CD4-positive, alpha-beta T cell (primary cell): ENCODE data around the gene ICAM5. TPM values are rescaled to one million over a fixed set of nuclear protein-coding genes. Genes with fewer than 3 reads are reported as not detected.

Experiments used
- ATAC-seq: fragments of 200-7000 bp; cut with Tn5 transposase; one replicate; pipeline ENCODE4 v1.10.0; 2022; ENCODE audit warnings: mild to moderate bottlenecking; ENCODE audit not compliant: poor library complexity
- CTCF ChIA-PET: fragments of 350-600 bp; sonication (Branson Sonifier 250); formaldehyde crosslinking; loops from one replicate; lab custom pipeline; 2021; ENCODE audit warnings: antibody characterized with exemption, inconsistent platforms; lab: Charles Lee
- POLR2A ChIA-PET: fragments of 350-600 bp; sonication (Branson Sonifier 250); formaldehyde crosslinking; loops from one replicate; lab custom pipeline; 2021; ENCODE audit warnings: antibody characterized with exemption, inconsistent platforms; lab: Charles Lee
- DNase-seq, 14 experiments: peaks; one replicate each; pipeline ENCODE4 v3.0.0-alpha.2; 2013 to 2020; ENCODE audit warnings: mixed read lengths in 2 of 14
- H3K27ac ChIP-seq, 2 donors: one replicate each; pipeline versions ENCODE4 v1.5.1 to v1.7.0; 2013; ENCODE audit warnings: low read length in 2 of 2, low read depth in 1 of 2, mild to moderate bottlenecking in 1 of 2
- H3K27me3 ChIP-seq, 2 experiments: 1 replicate in 1 of 2; 2 replicates in 1 of 2; pipeline versions ENCODE4 v1.6.1 to v1.7.0; 2013; ENCODE audit warnings: low read length in 2 of 2, control low read depth in 1 of 2, mild to moderate bottlenecking in 1 of 2, moderate library complexity in 1 of 2; ENCODE audit not compliant: insufficient read depth in 2 of 2, control insufficient read depth in 1 of 2
- H3K36me3 ChIP-seq: one replicate; pipeline ENCODE4 v1.6.1; 2013; ENCODE audit warnings: low read length, control low read depth; ENCODE audit not compliant: insufficient read depth
- H3K4me1 ChIP-seq: one replicate; pipeline ENCODE4 v1.6.1; 2013; ENCODE audit warnings: low read length, control low read depth; ENCODE audit not compliant: insufficient read depth
- H3K4me3 ChIP-seq: one replicate; pipeline ENCODE4 v1.5.1; 2013; ENCODE audit warnings: mild to moderate bottlenecking, low read length, moderate library complexity
- H3K9me3 ChIP-seq, 2 experiments: 1 replicate in 1 of 2; 2 replicates in 1 of 2; pipeline versions ENCODE4 v1.6.1 to v1.7.0; 2013; ENCODE audit warnings: low read length in 2 of 2, mild to moderate bottlenecking in 2 of 2, control low read depth in 1 of 2, moderate library complexity in 1 of 2; ENCODE audit not compliant: control insufficient read depth in 1 of 2, insufficient read depth in 1 of 2
- H3K27ac Mint-ChIP-seq: one replicate; pipeline ENCODE4 v1.8.0; 2020; ENCODE audit warnings: mixed read lengths
- H3K27me3 Mint-ChIP-seq: one replicate; pipeline ENCODE4 v1.8.0; 2021; ENCODE audit warnings: mixed read lengths
- H3K36me3 Mint-ChIP-seq: one replicate; pipeline ENCODE4 v1.8.0; 2021; ENCODE audit warnings: low read depth, mixed read lengths
- H3K4me1 Mint-ChIP-seq: one replicate; pipeline ENCODE4 v1.8.0; 2021; ENCODE audit warnings: low read depth, mixed read lengths
- H3K4me3 Mint-ChIP-seq: one replicate; pipeline ENCODE4 v1.8.0; 2020; ENCODE audit warnings: mild to moderate bottlenecking, mixed read lengths
- H3K9me3 Mint-ChIP-seq: one replicate; pipeline ENCODE4 v1.8.0; 2020; ENCODE audit warnings: mixed read lengths
- intact Hi-C, 2 experiments: fragments of 100-400 bp; cut with DNase I in 1 of 2; cut with micrococcal nuclease in 1 of 2; formaldehyde crosslinking; loops; one replicate each; pipeline versions ENCODE4 v1.15.1 to v1.9.0; 2023 to 2025; cut with DNase I, micrococcal nuclease
- total RNA-seq, 174 experiments: library from RNA in 2 of 174; stranded (reverse) in 2 of 174; gene quantifications; one replicate each; pipeline ENCODE4 v1.2.3 and lab custom pipeline; 2021 to 2026
- TF ChIP-seq, protein P1 (sequence below): fragments of 200-600 bp; IDR thresholded peaks from one replicate; pipeline ENCODE4 v1.8.0; 2022; ENCODE audit warnings: antibody characterized with exemption, mild to moderate bottlenecking

ICAM5 gene
- total RNA-seq, 2 experiments from 2014 or later, result not detected

DNA sequence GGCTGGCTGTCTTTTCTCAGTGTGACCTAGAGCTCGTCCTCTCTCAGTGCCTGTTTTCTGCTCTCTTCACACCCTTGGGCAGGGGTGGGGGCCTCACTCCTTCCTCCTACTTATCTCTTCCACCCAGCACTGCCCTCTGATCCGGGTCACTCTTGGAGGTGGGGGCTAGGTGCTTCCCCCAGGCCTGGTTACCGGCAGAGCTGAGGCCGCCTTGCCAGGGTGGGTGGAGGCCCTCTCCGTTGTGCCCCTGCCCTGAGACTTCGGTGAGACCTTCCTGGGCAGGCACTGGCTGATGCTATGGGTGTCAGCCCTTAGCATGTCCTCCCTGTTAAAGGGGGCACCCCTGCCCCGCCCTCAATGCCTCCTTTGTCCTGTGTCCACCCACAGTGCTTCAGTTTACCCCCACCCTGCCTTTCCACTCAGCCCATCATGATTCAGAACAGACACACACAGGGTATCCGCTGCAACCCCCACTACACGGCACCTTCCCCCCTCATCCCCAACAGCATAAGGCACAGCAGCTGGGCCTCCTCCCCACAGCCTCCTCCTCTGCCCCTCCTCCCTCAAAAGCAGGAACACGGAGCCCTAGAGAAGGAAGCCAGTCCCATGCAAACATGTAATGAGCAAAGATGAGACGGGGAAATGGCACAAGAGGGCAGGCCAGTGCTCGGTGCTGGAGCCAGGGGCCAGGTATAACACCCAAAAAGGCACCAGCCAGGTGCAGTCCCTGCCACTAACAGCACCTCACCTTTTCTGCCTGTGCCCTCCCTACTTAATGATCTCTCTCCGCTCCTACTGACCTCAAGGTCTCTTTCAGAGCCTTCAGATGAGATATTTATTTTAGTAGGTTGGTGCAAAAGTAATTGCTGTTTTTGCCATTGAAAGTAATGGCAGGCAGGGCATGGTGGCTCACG, 10.1 kb downstream of the ICAM5 start:
- ATAC-seq, result no peak
- Mint-ChIP-seq H3K4me1 (peaks cover 11% of the 10 kb centered on the region), H3K4me3 (peak overlapping the region; percentile 20), H3K36me3 (no peaks in the 10 kb centered on the region), H3K9me3 (no peaks in the 10 kb centered on the region), H3K27me3 (peaks cover 15% of the 10 kb centered on the region), H3K27ac (no peak overlapping the region)
- CTCF ChIA-PET, result interaction anchor here (0.8 to 1.5 kb wide), 2 partner anchors 30 to 91 kb away, joined by 3 to 4 read pairs; no protein-coding TSS in a partner anchor
- Histone ChIP-seq H3K27ac (no peak overlapping the region), H3K9me3 (peaks cover 0 to 6% of the 10 kb centered on the region in 2 experiments), H3K4me3 (no peak overlapping the region), H3K27me3 (peaks cover 11 to 12% of the 10 kb centered on the region in 2 experiments), H3K4me1 (peaks cover 14% of the 10 kb centered on the region), H3K36me3 (peaks cover 2% of the 10 kb centered on the region)
- intact Hi-C loops, result no loop called here
- DNase-seq, result peak in 1 of 14 experiments; percentile 29
- TF ChIP-seq, protein P1, sequence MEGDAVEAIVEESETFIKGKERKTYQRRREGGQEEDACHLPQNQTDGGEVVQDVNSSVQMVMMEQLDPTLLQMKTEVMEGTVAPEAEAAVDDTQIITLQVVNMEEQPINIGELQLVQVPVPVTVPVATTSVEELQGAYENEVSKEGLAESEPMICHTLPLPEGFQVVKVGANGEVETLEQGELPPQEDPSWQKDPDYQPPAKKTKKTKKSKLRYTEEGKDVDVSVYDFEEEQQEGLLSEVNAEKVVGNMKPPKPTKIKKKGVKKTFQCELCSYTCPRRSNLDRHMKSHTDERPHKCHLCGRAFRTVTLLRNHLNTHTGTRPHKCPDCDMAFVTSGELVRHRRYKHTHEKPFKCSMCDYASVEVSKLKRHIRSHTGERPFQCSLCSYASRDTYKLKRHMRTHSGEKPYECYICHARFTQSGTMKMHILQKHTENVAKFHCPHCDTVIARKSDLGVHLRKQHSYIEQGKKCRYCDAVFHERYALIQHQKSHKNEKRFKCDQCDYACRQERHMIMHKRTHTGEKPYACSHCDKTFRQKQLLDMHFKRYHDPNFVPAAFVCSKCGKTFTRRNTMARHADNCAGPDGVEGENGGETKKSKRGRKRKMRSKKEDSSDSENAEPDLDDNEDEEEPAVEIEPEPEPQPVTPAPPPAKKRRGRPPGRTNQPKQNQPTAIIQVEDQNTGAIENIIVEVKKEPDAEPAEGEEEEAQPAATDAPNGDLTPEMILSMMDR, result no peak
- POLR2A ChIA-PET, result no interaction called here

DNA sequence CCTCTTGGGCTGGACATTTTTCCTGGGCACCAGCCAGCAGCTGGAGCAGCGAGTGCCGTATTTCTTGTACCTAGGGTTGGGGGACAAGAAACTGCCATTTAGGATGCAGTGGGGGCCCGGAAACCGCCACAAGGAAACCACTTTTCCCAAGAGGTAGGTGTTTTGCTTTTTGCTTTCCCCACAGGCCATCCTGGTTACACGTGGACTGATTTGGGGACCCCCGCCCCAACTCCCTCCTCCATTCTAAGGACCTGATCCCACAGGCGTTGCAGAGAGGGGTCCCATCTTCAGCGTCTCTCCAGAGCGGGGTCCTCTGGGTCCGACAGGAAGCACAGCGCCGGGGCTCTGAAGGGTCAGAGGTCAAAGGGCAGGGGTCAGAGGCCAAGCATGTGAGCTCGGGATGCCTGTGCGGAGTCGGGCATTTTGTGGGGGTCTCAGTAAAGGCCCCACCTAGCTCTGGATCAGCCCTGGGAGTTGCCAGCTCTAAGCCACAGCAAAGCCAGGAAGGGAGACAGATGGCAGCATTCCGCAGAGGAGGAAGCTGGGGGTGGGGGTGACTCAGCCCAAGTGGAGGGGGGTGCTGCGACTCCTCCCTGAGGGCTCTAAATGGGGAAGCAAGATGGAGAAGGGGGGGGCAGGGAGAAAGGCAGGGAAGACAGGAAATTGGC, 15.5 kb downstream of the ICAM5 start:
- H3K4me1 ChIP-seq, result no peaks in the 10 kb centered on the region
- Mint-ChIP-seq H3K4me1 (no peaks in the 10 kb centered on the region), H3K9me3 (no peaks in the 10 kb centered on the region), H3K36me3 (no peaks in the 10 kb centered on the region), H3K4me3 (no peak overlapping the region), H3K27me3 (no peaks in the 10 kb centered on the region), H3K27ac (no peak overlapping the region)
- H3K36me3 ChIP-seq, result peaks cover 8% of the 10 kb centered on the region
- DNase-seq, result peak in 2 of 14 experiments; percentile 61 to 66
- no peaks in the 10 kb centered on the region for H3K27me3 ChIP-seq
- ChIA-PET POLR2A (no interaction called here), CTCF (no interaction called here)
- H3K27ac ChIP-seq, result no peak overlapping the region
- H3K9me3 ChIP-seq, result no peaks in the 10 kb centered on the region
- intact Hi-C loops, result no loop called here
- no peak overlapping the region for H3K4me3 ChIP-seq
- TF ChIP-seq, protein P1, result no peak
- ATAC-seq, result no peak

DNA sequence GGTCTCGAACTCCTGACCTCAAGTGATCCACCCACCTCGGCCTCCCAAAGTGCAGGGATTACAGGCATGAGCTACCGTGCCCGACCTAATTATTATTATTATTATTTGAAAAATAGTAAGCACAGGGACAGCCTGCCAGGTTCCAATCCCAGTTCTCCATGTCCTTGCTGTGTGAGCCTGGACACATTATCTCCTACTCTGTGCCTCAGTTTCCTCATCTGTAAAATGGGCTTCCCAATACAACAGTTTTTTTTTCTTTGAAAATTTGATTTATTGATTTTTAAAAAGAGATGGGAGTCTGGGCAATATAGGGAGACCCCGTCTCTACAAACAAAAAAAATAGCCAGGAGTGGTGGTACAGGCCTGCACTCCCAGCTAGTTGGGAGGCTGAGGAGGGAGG, 16.6 kb downstream of the ICAM5 start:
- Histone ChIP-seq H3K27ac (no peak overlapping the region), H3K36me3 (peaks cover 10% of the 10 kb centered on the region), H3K27me3 (no peaks in the 10 kb centered on the region), H3K4me3 (no peak overlapping the region), H3K9me3 (no peaks in the 10 kb centered on the region), H3K4me1 (no peaks in the 10 kb centered on the region)
- Mint-ChIP-seq H3K4me1 (no peaks in the 10 kb centered on the region), H3K9me3 (no peaks in the 10 kb centered on the region), H3K36me3 (no peaks in the 10 kb centered on the region), H3K4me3 (no peak overlapping the region), H3K27ac (no peak overlapping the region), H3K27me3 (no peaks in the 10 kb centered on the region)
- POLR2A ChIA-PET, result no interaction called here
- TF ChIP-seq, protein P1, result no peak
- DNase-seq (no peak), ATAC-seq (no peak)
- CTCF ChIA-PET, result no interaction called here
- intact Hi-C loops, result no loop called here
